Liver (tissue), 9 donors: Measurements from ENCODE around the gene TMEM150A. TPM values are rescaled to one million over a fixed set of nuclear protein-coding genes. Genes with fewer than 3 reads are reported as not detected.

Source experiments
- DNase-seq: peaks from one replicate; pipeline ENCODE4 v3.0.0-alpha.2; 2017; ENCODE audit warnings: low spot score
- H3K27ac ChIP-seq, 2 donors: one replicate each; pipeline ENCODE4 v1.7.0; 2013; ENCODE audit warnings: inconsistent platforms in 2 of 2, low read length in 2 of 2, control low read depth in 1 of 2, low read depth in 1 of 2, mild to moderate bottlenecking in 1 of 2
- H3K27me3 ChIP-seq, 4 donors: one replicate each; pipeline versions ENCODE4 v1.6.1 to v1.7.0; 2013; ENCODE audit warnings: low read length in 3 of 4, inconsistent platforms in 1 of 4, mild to moderate bottlenecking in 1 of 4, moderate library complexity in 1 of 4; ENCODE audit not compliant: control insufficient read depth in 4 of 4, insufficient read depth in 4 of 4
- H3K36me3 ChIP-seq, 4 donors: one replicate each; pipeline versions ENCODE4 v1.6.1 to v1.7.0; 2013; ENCODE audit warnings: low read length in 3 of 4, mild to moderate bottlenecking in 3 of 4, low read depth in 1 of 4, moderate library complexity in 1 of 4; ENCODE audit not compliant: control insufficient read depth in 4 of 4, insufficient read depth in 3 of 4
- H3K4me1 ChIP-seq, 4 donors: one replicate each; pipeline versions ENCODE4 v1.6.1 to v1.7.0; 2013; ENCODE audit warnings: low read length in 3 of 4, mild to moderate bottlenecking in 3 of 4, moderate library complexity in 1 of 4; ENCODE audit not compliant: control insufficient read depth in 4 of 4, insufficient read depth in 4 of 4
- H3K4me3 ChIP-seq, 3 donors: one replicate each; pipeline versions ENCODE4 v1.6.1 to v1.7.0; 2013; ENCODE audit warnings: low read length in 3 of 3, control low read depth in 1 of 3, low read depth in 1 of 3, mild to moderate bottlenecking in 1 of 3
- H3K9ac ChIP-seq, 2 donors: one replicate each; pipeline ENCODE4 v1.7.0; 2013; ENCODE audit warnings: low read length in 2 of 2, mild to moderate bottlenecking in 2 of 2, moderate library complexity in 2 of 2, control low read depth in 1 of 2, low read depth in 1 of 2
- H3K9me3 ChIP-seq, 4 donors: one replicate each; pipeline versions ENCODE4 v1.6.1 to v1.7.0; 2013; ENCODE audit warnings: low read length in 3 of 4; ENCODE audit not compliant: control insufficient read depth in 4 of 4
- ATF3 ChIP-seq: IDR thresholded peaks from 2 replicates; pipeline ENCODE4 v1.6.1; 2016; ENCODE audit warnings: antibody characterized with exemption
- CTCF ChIP-seq: fragments of 150-350 bp; IDR thresholded peaks from 2 replicates; pipeline ENCODE4 v1.5.1; 2017; ENCODE audit warnings: improper control_type of control experiment, low read depth, low read length; ENCODE audit not compliant: missing input control
- EGR1 ChIP-seq, 2 donors: IDR thresholded peaks; 2 replicates each; pipeline ENCODE4 v1.6.1; 2016 to 2018; ENCODE audit warnings: antibody characterized with exemption in 2 of 2, low read depth in 2 of 2
- GABPA ChIP-seq, 2 donors: IDR thresholded peaks in 1 of 2; conservative IDR thresholded peaks in 1 of 2; 2 replicates each; pipeline ENCODE4 v1.6.1; 2016; ENCODE audit warnings: antibody characterized with exemption in 2 of 2, mild to moderate bottlenecking in 1 of 2, moderate library complexity in 1 of 2
- HNF4A ChIP-seq, 2 donors: conservative IDR thresholded peaks; 2 replicates each; pipeline ENCODE4 v1.6.1; 2016; ENCODE audit warnings: antibody characterized with exemption in 2 of 2, mild to moderate bottlenecking in 2 of 2
- HNF4G ChIP-seq: IDR thresholded peaks from 2 replicates; pipeline ENCODE4 v1.6.1; 2016; ENCODE audit warnings: antibody characterized with exemption
- MAX ChIP-seq: IDR thresholded peaks from 2 replicates; pipeline ENCODE4 v1.6.1; 2016; ENCODE audit warnings: antibody characterized with exemption
- RAD21 ChIP-seq, 2 donors: IDR thresholded peaks; 2 replicates each; pipeline ENCODE4 v1.6.1; 2016; ENCODE audit warnings: antibody characterized with exemption in 2 of 2, mild to moderate bottlenecking in 2 of 2
- REST ChIP-seq: IDR thresholded peaks from 2 replicates; pipeline ENCODE4 v1.6.1; 2016; ENCODE audit warnings: antibody characterized with exemption, mild to moderate bottlenecking
- RXRA ChIP-seq, 2 donors: IDR thresholded peaks; 2 replicates each; pipeline ENCODE4 v1.6.1; 2017 to 2018; ENCODE audit warnings: antibody characterized with exemption in 2 of 2, mild to moderate bottlenecking in 1 of 2
- SP1 ChIP-seq: IDR thresholded peaks from 2 replicates; pipeline ENCODE4 v1.6.1; 2018; ENCODE audit warnings: antibody characterized with exemption, mild to moderate bottlenecking
- TAF1 ChIP-seq: conservative IDR thresholded peaks from 2 replicates; pipeline ENCODE4 v1.6.1; 2016; ENCODE audit warnings: antibody characterized with exemption, mild to moderate bottlenecking
- YY1 ChIP-seq: IDR thresholded peaks from 2 replicates; pipeline ENCODE4 v1.6.1; 2016; ENCODE audit warnings: antibody characterized with exemption, mild to moderate bottlenecking
- ZBTB33 ChIP-seq: IDR thresholded peaks from 2 replicates; pipeline ENCODE4 v1.6.1; 2016; ENCODE audit warnings: antibody characterized with exemption
- WGBS: extraction: QIAGEN DNeasy Blood & Tissue Kit; methylation state at CpG from one replicate; pipeline ENCODE4 v1.1.7; 2013; 5-methylcytosine and 5-hydroxymethylcytosine counted together
- polyA plus RNA-seq, 2 donors: library from polyadenylated mRNA; stranded (reverse) in 1 of 2; unstranded in 1 of 2; fragments of 200-250 nt in 1 of 2; fragments of >200 nt in 1 of 2; fragmentation: Nextera tagmentation in 1 of 2; extraction: Ambion mirVana in 1 of 2; gene quantifications; one replicate each; pipeline versions ENCODE4 v1.2.1 to v1.2.3, GENCODE V29; 2013 to 2015
- total RNA-seq, 2 donors: library from RNA; depleted of rRNA; stranded (reverse); fragments of >200 nt; gene quantifications; one replicate each; pipeline ENCODE4 v1.2.3, GENCODE V29; 2014
- donor health status: healthy.
- donor health status: healthy.
- donor health status: healthy.
- donor health status: healthy.
- donor health status: healthy.

The TMEM150A gene
- total and polyA plus RNA-seq, 4 donors: 13.1 to 32.5 (median 24.6) TPM

GRCh38 chr2:85628658-85629057 lies 26.2 kb upstream of the TMEM150A start:
- Histone ChIP-seq H3K27me3 (no peaks in the 10 kb centered on the region), H3K4me3 (no peak overlapping the region), H3K27ac (no peak overlapping the region), H3K36me3 (peaks cover 15 to 69% (median 50%) of the 10 kb centered on the region in 4 donors), H3K9me3 (no peaks in the 10 kb centered on the region), H3K4me1 (no peaks in the 10 kb centered on the region), H3K9ac (no peak overlapping the region)
- TF ChIP-seq CTCF (no peak), EGR1 (IDR thresholded peaks at IDR 0.05; ENCODE audit: low read depth in 2 of 2) (no peak), ZBTB33 (no peak), YY1 (no peak), REST (no peak), ATF3 (no peak), GABPA (IDR thresholded peaks at IDR 0.05 in 1 of 2, conservative IDR thresholded peaks at IDR 0.05 in 1 of 2) (no peak), HNF4G (no peak)
- 75% methylated on average over 2 of the region's 2 CpGs for WGBS
- DNase-seq: no peak

- H3K27me3 ChIP-seq: no peaks in the 10 kb centered on the region
- H3K27ac ChIP-seq: no peak overlapping the region
- no peaks in the 10 kb centered on the region for H3K9me3 ChIP-seq
- no peak overlapping the region for H3K9ac ChIP-seq
- H3K4me1 ChIP-seq: no peaks in the 10 kb centered on the region
- H3K36me3 ChIP-seq: peaks cover 22 to 67% (median 53%) of the 10 kb centered on the region in 4 donors
- H3K4me3 ChIP-seq: no peak overlapping the region
- 93% methylated on average over 5 of the region's 5 CpGs for WGBS
- no peak for DNase-seq
- TF ChIP-seq MAX (no peak), ATF3 (no peak), RXRA (IDR thresholded peaks at IDR 0.05) (no peak), REST (no peak), TAF1 (no peak), RAD21 (IDR thresholded peaks at IDR 0.05) (no peak), EGR1 (IDR thresholded peaks at IDR 0.05; ENCODE audit: low read depth in 2 of 2) (no peak), ZBTB33 (no peak), SP1 (no peak), HNF4A (conservative IDR thresholded peaks at IDR 0.05) (no peak), CTCF (no peak)
Observed at GRCh38 chr2:85623991-85624390, 21.5 kb upstream of the TMEM150A start.
